Panc1 (cell line): Measurements from ENCODE around the gene KMT2E. TPM values are rescaled to one million over a fixed set of nuclear protein-coding genes. Genes with fewer than 3 reads are reported as not detected.

Experiments used
- ATAC-seq: fragments of 200-7000 bp; cut with Tn5 transposase; 2 replicates; pipeline ENCODE4 v1.9.1; 2020; ENCODE audit warnings: mild to moderate bottlenecking, moderate library complexity
- BruUV-seq: library from RNA; stranded (reverse); fragments of 400-500 nt; replicated peaks from 2 replicates; lab custom pipeline; 2021; lab: Mats Ljungman, UMichigan
- CTCF ChIA-PET: fragments of 300-600 bp; sonication (Branson Sonifier 250); formaldehyde crosslinking; loops from one replicate; lab custom pipeline; 2022; ENCODE audit warnings: antibody characterized with exemption; lab: Charles Lee
- POLR2A ChIA-PET: fragments of 300-600 bp; sonication (Branson Sonifier 250); formaldehyde crosslinking; loops from one replicate; lab custom pipeline; 2022; ENCODE audit warnings: antibody characterized with exemption; lab: Charles Lee
- DNase-seq: peaks from one replicate; pipeline ENCODE4 v3.0.0-alpha.2; 2010; ENCODE audit warnings: low read depth, low spot score
- H3K27ac ChIP-seq: 2 replicates; pipeline ENCODE4 v1.5.1; 2011; ENCODE audit warnings: mild to moderate bottlenecking, low read length, inconsistent platforms
- H3K27me3 ChIP-seq: fragments of 200-500 bp; sonication (Bioruptor generic); 2 replicates; pipeline ENCODE4 v1.6.0; 2014; ENCODE audit warnings: low read length, inconsistent platforms; ENCODE audit not compliant: control insufficient read depth, insufficient read depth
- H3K36me3 ChIP-seq: fragments of 200-500 bp; sonication (Bioruptor generic); 2 replicates; pipeline ENCODE4 v1.5.1; 2014; ENCODE audit warnings: inconsistent platforms, mild to moderate bottlenecking, low read length, moderate library complexity; ENCODE audit not compliant: control insufficient read depth, insufficient read depth
- H3K4me1 ChIP-seq: 2 replicates; pipeline ENCODE4 v1.5.1; 2011; ENCODE audit warnings: inconsistent platforms, mild to moderate bottlenecking, low read length, moderate library complexity; ENCODE audit not compliant: control insufficient read depth, insufficient read depth
- H3K4me3 ChIP-seq, 2 experiments: 2 replicates each; pipeline ENCODE4 v1.5.1; 2011 to 2012; ENCODE audit warnings: low read depth in 2 of 2, low read length in 2 of 2, mild to moderate bottlenecking in 2 of 2, inconsistent platforms in 1 of 2, moderate library complexity in 1 of 2
- H3K9me3 ChIP-seq: fragments of 200-500 bp; sonication (Bioruptor generic); 2 replicates; pipeline ENCODE4 v1.5.1; 2014; ENCODE audit warnings: low read depth, mild to moderate bottlenecking, inconsistent platforms, low read length, moderate library complexity; ENCODE audit not compliant: control insufficient read depth, insufficient read depth
- POLR2AphosphoS5 ChIP-seq: IDR thresholded peaks from 2 replicates; pipeline ENCODE4 v1.6.1; 2012; ENCODE audit warnings: mild to moderate bottlenecking, low read depth, low read length, moderate library complexity
- SIN3A ChIP-seq: IDR thresholded peaks from 2 replicates; pipeline ENCODE4 v1.6.1; 2012; ENCODE audit warnings: low read depth, mild to moderate bottlenecking, low read length, moderate library complexity, borderline replicate concordance; ENCODE audit not compliant: insufficient read depth
- TCF7L2 ChIP-seq: IDR thresholded peaks from 2 replicates; pipeline ENCODE4 v1.6.1; 2011; ENCODE audit warnings: mild to moderate bottlenecking, low read depth, low read length, inconsistent platforms
- in situ Hi-C: cut with HindIII; loops from 2 replicates; pipeline ENCODE4 v1.10.0; 2016; ENCODE audit warnings: low sequenced_read_pairs, low pct_unique_long_range_greater_than_20kb
- intact Hi-C: fragments of 100-400 bp; cut with micrococcal nuclease; formaldehyde crosslinking; loops from one replicate; pipeline ENCODE4 v1.10.0; 2022; ENCODE audit not compliant: unreplicated experiment
- total RNA-seq: library from RNA; stranded (reverse); gene quantifications from one replicate; pipeline ENCODE4 v1.2.1, GENCODE V29; 2021; ENCODE audit not compliant: unreplicated experiment
- TF ChIP-seq, protein P1 (sequence below): fragments of 450-650 bp; IDR thresholded peaks from 2 replicates; pipeline ENCODE4 v1.5.1; 2017; ENCODE audit warnings: mild to moderate bottlenecking
- TF ChIP-seq, protein P2 (sequence below), 2 experiments: IDR thresholded peaks; 2 replicates each; pipeline ENCODE4 v1.6.1; 2011 to 2012; ENCODE audit warnings: low read depth in 2 of 2, control low read depth in 1 of 2, low read length in 1 of 2, mild to moderate bottlenecking in 1 of 2, moderate library complexity in 1 of 2; ENCODE audit not compliant: insufficient read depth in 1 of 2

The KMT2E gene
- total RNA-seq, 1 experiment from 2014 or later = 51.4 TPM

DNA sequence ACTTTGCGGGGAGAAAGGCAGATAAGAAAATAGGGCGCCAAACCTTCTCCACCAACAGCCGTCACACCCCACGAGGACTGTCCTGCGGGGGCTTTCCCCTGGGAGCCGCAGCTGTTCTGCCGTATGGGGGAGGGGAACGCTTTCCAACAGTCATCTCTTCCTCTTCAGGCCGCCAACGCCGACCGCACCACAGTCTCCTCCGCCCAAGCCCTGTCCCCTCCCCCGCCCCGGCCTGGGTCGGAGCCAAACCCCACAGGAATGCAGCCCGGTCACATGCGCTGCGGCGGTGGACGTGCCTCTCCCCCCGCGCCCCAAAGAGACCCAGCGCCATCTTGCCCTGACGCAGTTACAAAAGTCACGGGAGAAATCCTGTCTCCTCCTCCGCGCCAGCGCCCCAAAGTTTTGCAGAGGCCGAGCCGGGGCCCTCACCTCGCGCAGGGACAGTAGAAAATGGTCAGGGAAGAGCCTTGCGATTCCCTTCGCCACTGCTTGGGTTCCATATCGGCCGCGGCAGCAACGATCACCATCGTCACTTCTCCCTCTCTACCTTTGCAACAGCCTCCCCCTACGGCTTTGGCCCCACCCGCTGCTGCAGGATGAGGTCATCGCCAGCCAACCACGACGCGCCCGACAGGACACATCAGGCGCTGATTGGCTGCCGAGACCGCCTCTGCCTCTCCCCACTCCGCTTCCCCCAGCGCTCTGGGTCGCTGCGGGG lies 1.3 kb upstream of the KMT2E start:
- BruUV-seq = no TSS peak
- H3K27ac ChIP-seq = peak overlapping the region; percentile 100
- intact Hi-C loops (no loop called here), in situ Hi-C loops (no loop called here)
- ATAC-seq (peak; percentile 89), DNase-seq (peak; percentile 95)
- ChIA-PET CTCF (interaction anchor here (0.6 kb wide), 1 partner anchor 22 kb away, joined by 4 read pairs; no protein-coding TSS in a partner anchor), POLR2A (interaction anchor here (0.6 to 1.2 kb wide), 5 partner anchors 14 to 85 kb away, joined by 4 to 10 read pairs (median 5); no protein-coding TSS in a partner anchor)
- peak; percentile 86; the same call in 1 of the 2 replicates for TF ChIP-seq SIN3A
- TF ChIP-seq, protein P1, sequence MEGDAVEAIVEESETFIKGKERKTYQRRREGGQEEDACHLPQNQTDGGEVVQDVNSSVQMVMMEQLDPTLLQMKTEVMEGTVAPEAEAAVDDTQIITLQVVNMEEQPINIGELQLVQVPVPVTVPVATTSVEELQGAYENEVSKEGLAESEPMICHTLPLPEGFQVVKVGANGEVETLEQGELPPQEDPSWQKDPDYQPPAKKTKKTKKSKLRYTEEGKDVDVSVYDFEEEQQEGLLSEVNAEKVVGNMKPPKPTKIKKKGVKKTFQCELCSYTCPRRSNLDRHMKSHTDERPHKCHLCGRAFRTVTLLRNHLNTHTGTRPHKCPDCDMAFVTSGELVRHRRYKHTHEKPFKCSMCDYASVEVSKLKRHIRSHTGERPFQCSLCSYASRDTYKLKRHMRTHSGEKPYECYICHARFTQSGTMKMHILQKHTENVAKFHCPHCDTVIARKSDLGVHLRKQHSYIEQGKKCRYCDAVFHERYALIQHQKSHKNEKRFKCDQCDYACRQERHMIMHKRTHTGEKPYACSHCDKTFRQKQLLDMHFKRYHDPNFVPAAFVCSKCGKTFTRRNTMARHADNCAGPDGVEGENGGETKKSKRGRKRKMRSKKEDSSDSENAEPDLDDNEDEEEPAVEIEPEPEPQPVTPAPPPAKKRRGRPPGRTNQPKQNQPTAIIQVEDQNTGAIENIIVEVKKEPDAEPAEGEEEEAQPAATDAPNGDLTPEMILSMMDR = no peak
- TF ChIP-seq POLR2AphosphoS5 = peak; percentile 97
- TF ChIP-seq TCF7L2 = peak; percentile 44; the same call in 1 of the 2 replicates
- TF ChIP-seq, protein P2, sequence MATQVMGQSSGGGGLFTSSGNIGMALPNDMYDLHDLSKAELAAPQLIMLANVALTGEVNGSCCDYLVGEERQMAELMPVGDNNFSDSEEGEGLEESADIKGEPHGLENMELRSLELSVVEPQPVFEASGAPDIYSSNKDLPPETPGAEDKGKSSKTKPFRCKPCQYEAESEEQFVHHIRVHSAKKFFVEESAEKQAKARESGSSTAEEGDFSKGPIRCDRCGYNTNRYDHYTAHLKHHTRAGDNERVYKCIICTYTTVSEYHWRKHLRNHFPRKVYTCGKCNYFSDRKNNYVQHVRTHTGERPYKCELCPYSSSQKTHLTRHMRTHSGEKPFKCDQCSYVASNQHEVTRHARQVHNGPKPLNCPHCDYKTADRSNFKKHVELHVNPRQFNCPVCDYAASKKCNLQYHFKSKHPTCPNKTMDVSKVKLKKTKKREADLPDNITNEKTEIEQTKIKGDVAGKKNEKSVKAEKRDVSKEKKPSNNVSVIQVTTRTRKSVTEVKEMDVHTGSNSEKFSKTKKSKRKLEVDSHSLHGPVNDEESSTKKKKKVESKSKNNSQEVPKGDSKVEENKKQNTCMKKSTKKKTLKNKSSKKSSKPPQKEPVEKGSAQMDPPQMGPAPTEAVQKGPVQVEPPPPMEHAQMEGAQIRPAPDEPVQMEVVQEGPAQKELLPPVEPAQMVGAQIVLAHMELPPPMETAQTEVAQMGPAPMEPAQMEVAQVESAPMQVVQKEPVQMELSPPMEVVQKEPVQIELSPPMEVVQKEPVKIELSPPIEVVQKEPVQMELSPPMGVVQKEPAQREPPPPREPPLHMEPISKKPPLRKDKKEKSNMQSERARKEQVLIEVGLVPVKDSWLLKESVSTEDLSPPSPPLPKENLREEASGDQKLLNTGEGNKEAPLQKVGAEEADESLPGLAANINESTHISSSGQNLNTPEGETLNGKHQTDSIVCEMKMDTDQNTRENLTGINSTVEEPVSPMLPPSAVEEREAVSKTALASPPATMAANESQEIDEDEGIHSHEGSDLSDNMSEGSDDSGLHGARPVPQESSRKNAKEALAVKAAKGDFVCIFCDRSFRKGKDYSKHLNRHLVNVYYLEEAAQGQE (IDR thresholded peaks at IDR 0.05; ENCODE audit: insufficient read depth in 1 of 2, low read depth in 2 of 2, low read length in 1 of 2) = 0 out of 4 replicates have a peak, but pooled peaks of 1 of the 2 experiments have one; percentile 63
- H3K4me3 ChIP-seq = peak overlapping the region; percentile 92 to 93
- peaks cover 18% of the 10 kb centered on the region for H3K36me3 ChIP-seq
- no peaks in the 10 kb centered on the region for H3K27me3 ChIP-seq
- H3K4me1 ChIP-seq = peaks cover 21% of the 10 kb centered on the region
- no peaks in the 10 kb centered on the region for H3K9me3 ChIP-seq

DNA sequence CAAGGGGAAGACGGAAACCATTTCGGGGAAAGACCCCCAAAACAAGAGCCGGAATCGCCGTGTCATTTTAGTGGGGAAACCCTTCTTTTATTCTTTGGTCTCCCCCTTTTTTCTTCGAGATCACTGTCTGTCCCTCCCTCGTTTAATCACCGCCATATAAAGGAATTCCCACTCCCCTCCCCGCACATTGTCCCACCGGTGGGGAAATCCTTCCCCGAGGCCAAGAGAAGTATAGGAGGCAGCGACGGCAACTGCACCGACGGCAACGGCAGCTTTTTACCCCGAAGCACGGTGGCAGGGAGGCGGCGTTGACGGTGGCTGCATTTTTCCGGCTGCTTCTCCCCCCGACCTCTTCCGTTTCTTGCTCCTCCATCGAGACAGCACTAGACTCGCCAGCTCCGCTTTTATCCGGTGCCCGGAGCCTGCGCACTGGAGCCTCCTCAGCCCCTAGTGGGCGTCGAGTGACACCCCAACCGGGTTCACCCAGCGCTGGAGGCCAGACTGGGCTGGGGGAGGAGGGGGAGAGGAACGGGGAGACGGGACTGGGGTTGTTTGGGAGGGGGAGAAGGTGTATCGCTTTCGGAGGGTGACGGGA lies 687 bp upstream of the KMT2E start:
- POLR2A ChIA-PET = interaction anchor here (0.6 to 1.8 kb wide), 6 partner anchors 11 to 86 kb away, joined by 3 to 10 read pairs (median 6); no protein-coding TSS in a partner anchor

More for the DNA sequence above, 687 bp upstream of the KMT2E start:
- H3K27me3 ChIP-seq = no peaks in the 10 kb centered on the region
- intact Hi-C loops = no loop called here
- no TSS peak for BruUV-seq
- TF ChIP-seq, protein P2 (IDR thresholded peaks at IDR 0.05; ENCODE audit: insufficient read depth in 1 of 2, low read depth in 2 of 2, low read length in 1 of 2) = peak; percentile 16 to 30; a peak in 1 of 4 replicates
- TF ChIP-seq POLR2AphosphoS5 = peak; percentile 2; the same call in 1 of the 2 replicates
- no peak; the same call in 1 of the 2 replicates for TF ChIP-seq SIN3A
- TF ChIP-seq, protein P1 = peak; percentile 60
- no peak for TF ChIP-seq TCF7L2
- CTCF ChIA-PET = interaction anchor here (0.5 to 0.6 kb wide), 2 partner anchors 23 to 47 kb away, joined by 4 read pairs; no protein-coding TSS in a partner anchor
- ATAC-seq = peak; percentile 80
- peaks cover 18% of the 10 kb centered on the region for H3K36me3 ChIP-seq
- H3K27ac ChIP-seq = peak overlapping the region; percentile 100
- in situ Hi-C loops = no loop called here
- peak; percentile 87 for DNase-seq
- peaks cover 24% of the 10 kb centered on the region for H3K4me1 ChIP-seq
- H3K9me3 ChIP-seq = no peaks in the 10 kb centered on the region
- peak overlapping the region; percentile 92 to 93 for H3K4me3 ChIP-seq
